Right forelimb (tissue), 1 donor: ENCODE measurements around the gene ALDH1A2.
A peak's percentile ranks its signal among the peaks of the same experiment; 100 is the strongest.
"Not testable (repeated sequence)": the region's sequence is repeated elsewhere in the genome, so short reads cannot be mapped to it uniquely, and the experiment has no call there.

Experiments used
- DNase-seq: peaks from one replicate; pipeline ENCODE4 v3.0.0-alpha.2; 2018

ALDH1A2 gene

DNA sequence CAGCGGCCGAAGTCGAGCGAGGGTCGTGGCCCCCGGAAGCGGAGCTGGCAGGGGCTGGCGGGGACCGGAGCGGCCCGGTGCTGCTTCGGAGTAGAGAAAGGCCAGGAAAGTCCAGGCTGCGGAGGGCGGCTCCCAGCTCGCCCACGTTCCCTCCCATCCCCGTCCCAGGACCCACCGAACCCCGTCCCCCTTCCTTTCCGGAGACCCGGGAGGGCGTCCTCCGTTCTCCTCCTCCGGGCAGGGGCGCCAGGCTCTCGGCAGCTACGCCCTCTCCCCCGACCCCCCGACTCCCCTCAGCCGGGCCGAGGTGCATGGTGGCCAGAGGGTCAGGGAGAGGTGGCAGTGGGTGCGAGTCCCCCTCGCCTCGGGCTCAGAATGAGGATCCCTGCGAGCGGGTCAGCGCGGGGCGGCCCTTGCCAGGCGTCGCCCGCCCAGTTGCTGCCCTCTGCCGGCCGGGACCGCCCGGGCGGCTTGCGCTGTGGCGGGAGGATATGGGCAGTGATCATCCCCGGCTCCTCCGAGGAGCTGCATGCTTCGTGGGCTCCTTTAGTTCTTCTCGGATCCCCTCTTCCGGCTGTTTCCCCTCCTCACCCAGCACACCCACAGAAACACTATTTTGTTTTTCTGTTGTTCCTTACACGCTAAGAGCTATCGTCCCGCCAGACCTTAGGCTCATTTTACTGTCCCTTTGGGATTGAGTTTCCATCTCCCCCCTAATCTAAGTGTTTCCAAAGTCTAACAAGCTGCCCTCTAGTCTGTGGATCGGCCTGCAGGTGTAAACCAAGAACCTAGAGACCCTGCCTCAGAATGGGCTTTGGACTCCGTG lies 744 bp upstream of the ALDH1A2 start:
- peak; percentile 80 for DNase-seq

DNA sequence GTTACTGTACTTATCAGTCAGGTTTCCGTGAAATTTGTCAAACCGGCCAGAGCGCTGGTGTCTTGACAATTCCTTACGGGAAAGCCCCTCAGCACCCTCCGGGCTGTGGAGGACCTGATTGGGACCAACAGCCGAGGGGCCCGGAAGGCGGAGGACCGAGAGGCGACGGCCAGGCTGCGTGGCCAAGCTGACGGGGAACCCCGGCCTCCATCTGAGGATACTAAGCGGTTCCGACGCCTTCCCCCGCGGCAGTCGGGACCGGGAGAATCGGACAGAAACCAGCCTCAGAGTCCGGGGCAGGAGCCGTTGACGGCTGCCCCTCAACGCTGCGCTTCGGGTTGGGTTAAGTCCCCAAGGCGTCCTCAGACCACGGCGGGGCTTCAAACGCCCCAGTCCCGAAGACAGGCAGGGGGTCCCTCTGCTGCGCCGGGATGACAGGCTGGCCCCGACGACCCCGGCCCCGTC lies 499 bp downstream of the ALDH1A2 start:
- peak; percentile 67 for DNase-seq

- no peak for DNase-seq
Observed at GRCh38 chr15:58064082-58064979, 1.2 kb downstream of the ALDH1A2 start.

DNA sequence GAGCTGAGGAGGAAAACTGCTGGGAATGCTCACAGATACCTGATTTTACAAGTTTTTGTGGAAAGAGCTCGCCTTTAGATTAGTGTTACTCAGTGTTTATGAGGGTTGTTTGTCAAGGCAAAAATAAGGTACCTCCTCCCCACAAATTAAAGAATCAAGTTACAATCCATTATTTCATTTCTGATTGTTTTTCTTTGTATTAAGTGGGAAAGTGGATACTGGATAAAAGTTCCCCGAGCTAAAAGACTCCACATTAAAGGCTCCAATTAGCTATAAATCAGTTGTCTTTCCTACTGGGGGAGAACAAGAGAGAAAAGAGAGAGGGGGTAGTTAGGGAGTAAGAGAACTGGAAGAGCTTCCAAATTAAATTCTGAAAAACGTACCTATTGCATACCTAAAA lies 1.9 kb downstream of the ALDH1A2 start:
- no peak for DNase-seq

GRCh38 chr15:58062983-58063382 lies 2.5 kb downstream of the ALDH1A2 start:
- no peak for DNase-seq

- DNase-seq = no peak
Observed at GRCh38 chr15:58062175-58062574, 3.3 kb downstream of the ALDH1A2 start.

DNA sequence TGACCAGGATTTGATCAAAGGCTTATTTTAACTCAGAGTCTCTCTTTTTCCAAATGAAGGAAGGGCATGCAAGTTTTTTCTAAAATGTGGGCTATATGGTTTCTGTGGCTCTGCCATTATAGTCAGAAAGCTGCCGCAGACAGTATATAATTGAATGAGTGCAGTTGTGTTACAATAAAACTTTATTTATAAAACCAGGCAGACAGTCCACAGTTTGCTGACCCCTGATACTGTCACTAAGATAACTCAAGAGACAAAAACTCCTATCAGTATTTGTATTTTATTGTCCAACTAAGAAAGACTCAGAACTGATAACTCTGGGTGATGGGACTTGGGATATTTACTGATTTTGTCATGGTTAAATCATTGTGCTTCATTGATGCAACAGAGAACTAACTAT lies 4.9 kb downstream of the ALDH1A2 start:
- DNase-seq = no peak

DNA sequence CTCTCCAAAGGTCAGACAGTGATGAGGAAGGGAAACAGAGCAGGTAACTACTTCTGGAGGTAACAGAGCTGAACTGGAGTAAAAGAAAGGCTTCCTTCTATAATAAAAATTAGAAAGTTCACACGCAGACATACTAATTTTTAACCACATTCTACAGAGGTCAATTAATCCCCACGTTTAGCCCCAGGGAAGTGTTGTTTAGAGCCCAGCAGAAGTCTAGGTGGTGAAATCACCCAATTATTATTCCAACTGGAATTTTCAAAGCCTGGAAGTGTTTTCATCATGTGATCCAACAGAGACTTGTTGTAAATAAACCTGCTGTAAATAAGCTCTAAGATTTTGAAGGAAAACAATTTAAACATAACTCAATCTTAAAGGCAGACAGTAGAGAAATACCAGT lies 6.8 kb downstream of the ALDH1A2 start:
- DNase-seq = no peak

DNA sequence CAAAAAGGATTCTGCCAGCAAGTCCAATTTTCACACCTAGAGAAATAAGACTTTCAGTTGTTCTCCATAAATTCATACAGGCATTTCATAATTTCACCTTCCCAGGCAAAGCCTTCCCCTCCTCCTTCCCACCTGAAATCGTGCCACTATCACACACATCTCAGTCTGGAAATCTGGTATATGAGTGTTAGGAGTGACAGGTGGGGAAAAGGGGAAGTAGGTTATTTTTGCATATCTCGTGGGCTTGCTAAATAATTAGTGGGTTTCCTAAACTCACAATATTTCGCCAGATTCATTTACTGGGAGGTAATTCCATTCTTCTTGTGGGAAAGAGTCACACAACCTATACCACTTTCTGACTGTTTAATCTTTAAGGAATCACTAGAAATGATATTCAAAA lies 7.4 kb downstream of the ALDH1A2 start:
- no peak for DNase-seq

DNA sequence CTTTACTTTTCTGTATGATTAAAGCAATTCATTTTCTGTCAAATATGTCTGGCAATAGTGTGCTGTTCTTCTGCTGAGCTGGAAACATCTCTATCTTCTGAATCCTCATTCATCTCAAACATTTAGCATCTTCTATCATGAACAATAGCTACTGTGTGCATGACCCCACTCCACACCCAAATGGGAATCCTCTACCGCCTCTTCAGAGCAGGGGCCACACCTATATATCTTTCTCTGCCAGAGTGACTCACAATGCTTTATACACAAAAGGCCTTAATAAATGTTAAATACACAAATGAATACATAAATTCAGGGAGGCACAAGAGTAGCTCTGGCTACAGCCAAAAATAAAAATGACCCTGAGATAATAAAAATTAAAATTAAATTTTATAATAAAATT lies 8.0 kb downstream of the ALDH1A2 start:
- no peak for DNase-seq

DNA sequence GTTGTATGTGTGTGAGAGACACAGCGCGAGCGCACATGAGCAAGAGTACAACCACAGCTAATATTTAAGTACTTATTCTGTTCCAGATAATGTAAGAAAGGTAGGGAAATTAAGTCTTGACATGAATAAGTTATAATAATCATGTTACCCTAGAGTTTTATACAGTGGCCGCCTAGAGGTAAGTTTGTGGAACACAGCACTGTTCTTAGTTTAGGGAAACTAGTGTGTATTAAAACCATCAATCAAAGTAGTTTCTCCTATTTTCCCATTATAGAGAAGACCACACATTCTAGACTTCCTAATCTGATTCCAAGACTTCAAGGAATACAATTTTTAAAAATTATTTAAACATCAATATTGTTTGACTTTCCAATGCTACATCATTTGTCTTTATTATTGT lies 9.5 kb downstream of the ALDH1A2 start:
- DNase-seq = no peak

DNA sequence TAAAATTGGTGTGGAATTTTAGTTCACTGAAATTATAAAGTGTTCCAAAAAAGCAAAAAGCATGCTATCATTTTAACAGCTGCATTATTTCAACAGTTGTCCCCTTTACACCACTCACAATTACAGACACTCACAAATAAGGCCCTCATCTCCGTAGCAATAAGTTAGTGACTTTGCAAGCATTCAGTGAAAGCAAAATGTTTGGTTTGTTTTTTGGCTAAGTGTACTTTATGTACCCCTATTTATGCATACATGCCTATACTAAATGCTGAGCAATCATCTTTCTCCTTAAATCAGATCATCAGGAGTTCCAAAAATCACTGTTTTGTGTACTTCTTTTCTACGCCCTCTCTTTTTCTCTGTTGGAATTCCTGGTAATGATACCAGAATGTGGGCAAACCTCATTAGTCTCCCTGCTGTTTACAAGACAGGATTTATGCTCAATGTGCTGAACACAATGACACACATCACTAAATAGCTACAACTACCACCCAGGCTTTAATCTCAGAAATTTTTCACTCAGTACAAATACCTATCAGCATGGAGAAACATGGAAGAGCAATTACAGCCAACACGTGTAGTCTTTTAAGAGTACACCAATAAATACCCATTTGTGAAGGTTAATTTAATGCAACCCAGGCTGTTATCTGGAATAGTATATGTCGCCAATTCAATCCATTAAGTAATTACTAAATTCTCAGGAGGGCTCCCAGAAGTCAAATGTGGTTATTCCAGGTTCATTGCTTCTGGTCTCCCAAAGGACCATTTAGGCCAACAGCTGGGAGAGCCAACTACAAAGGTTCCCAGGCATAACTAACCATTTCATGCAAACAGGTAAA lies 12.0 kb downstream of the ALDH1A2 start:
- no peak for DNase-seq

DNA sequence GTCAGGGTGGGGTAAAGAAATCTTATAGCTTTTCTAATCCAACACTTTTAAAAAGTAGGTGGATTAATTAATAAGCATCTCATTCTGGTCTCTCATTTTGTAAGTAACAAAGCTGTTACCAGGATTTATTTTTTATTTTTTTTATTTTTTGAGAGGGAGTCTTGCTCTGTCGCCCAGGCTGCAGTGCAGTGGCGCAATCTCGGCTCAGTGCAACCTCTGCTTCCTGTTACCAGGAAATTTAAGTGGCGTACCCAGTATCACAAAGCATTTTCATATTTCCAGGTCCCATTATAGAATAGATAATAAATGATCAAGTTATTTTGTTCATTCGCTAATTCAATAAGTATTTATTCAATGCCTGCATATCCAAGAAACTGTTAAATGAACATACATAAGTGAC lies 13.2 kb downstream of the ALDH1A2 start:
- DNase-seq = no peak

GRCh38 chr15:58049520-58050227 lies 15.8 kb downstream of the ALDH1A2 start:
- no peak for DNase-seq

DNA sequence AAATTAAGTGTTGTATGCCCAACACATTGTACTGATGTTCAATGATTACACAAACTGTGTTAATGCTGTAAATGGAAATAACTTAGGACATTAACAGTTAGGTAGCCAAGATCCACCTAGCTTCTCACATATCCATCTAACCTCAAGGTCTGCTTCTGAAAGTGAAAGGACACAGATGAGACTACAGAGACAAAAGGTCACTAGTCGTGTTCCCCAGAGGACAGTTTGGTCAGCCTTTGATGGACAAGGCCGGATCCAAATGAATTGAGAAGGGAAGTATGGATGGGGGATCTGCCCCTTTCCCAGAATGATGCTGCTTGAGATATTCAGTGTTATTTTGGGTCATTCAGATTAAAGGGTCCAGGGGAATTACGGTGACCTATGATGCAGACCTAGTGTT lies 17.2 kb downstream of the ALDH1A2 start:
- no peak for DNase-seq

DNA sequence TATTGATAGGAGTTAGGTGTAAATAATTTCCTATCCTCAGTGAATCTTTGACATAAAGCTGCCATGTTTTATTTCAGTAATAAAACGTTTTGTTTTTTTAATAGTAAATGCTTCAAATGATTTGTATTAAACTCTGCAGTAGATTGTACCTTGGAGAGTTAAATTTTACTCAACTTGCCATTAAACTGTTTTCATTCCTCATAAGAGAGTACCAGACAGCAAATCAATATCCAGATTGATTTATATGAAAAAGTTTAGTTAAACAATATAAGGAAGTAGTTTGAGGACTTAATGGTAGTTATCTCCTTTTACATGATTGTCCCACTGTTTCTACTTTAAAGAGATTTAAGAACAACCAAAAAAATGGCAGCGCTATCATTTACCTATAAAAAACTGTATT lies 18.4 kb downstream of the ALDH1A2 start:
- no peak for DNase-seq

GRCh38 chr15:58046467-58046866 lies 19.0 kb downstream of the ALDH1A2 start:
- no peak for DNase-seq

DNA sequence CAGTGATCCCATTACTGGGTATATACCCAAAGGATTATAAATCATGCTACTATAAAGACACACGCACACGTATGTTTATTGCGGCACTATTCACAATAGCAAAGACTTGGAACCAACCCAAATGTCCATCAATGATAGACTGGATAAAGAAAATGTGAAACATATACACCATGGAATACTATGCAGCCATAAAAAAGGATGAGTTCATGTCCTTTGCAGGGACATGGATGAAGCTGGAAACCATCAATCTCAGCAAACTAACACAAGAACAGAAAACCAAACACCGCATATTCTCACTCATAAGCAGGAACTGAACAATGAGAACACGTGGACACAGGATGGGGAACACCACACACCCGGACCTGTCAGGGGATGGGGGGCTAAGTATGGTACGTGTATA lies 20.1 kb downstream of the ALDH1A2 start:
- DNase-seq = not testable (repeated sequence)

GRCh38 chr15:58044551-58044950 lies 21.0 kb downstream of the ALDH1A2 start:
- no peak for DNase-seq

- DNase-seq = no peak
Observed at GRCh38 chr15:58043192-58043903, 22.2 kb downstream of the ALDH1A2 start.

DNA sequence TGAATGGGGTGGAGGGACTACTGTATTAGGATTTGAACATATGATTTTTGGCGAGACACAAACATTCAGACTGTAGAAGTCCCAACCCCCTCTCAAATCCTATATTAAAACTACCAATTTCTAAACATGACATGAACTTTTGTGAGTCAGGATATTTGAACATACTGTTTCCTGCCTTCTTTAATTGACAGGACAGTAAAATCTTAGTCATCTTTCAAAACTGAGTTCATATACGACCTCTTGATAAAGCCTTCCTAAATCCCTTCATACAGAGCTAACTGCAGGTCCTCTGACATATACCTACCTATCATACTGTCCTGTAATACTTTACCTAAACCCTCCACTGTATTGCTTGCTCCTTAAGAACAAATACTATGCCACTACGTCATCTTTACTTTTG lies 23.5 kb downstream of the ALDH1A2 start:
- no peak for DNase-seq

GRCh38 chr15:58040150-58040549 lies 25.4 kb downstream of the ALDH1A2 start:
- DNase-seq = no peak
